GM21515 (cell line): ENCODE measurements around the gene POLR2I.
"Not testable (repeated sequence)": the region's sequence is repeated elsewhere in the genome, so short reads cannot be mapped to it uniquely, and the experiment has no call there.

ENCODE experiments used
- ATAC-seq: cut with Tn5 transposase; IDR thresholded peaks from one replicate; pipeline ENCODE4 v1.9.1; 2021; ENCODE audit not compliant: unreplicated experiment

POLR2I gene

DNA sequence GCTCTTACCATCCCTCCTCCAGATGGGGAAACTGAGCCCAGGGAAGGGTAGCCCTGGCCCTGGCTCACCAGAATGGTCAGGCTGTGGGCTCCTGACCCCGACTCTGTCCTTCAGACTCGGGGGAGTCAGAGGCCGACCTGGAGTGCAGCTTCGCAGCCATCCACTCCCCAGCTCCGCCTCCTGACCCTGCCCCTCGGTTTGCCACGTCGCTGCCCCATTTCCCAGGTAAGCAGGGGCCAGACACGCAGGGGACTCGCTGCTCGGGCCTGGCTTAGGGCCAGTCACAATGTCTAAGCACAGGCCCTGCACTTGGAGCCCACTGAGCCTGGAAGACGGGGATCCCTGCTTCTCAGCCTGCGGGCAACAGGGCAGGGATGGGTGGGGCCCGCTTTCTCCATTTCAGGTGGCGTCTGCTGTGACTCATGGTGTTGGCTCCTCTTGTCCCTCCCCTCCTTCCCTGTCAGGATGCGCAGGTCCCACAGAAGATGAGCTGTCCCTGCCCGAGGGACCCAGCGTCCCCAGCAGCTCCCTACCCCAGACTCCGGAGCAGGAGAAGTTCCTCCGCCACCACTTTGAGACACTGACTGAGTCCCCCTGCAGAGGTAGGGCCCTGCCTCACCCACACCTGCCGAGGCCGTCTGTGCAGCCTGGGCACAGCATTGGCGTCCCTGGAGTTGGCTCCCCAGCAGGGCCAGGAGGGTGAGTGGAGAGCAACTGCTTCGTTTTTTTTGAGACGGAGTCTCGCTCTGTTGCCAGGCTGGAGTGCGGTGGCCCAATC is 12.9 kb downstream of the POLR2I start:
- ATAC-seq, result no peak

- ATAC-seq, result no peak
Observed at GRCh38 chr19:36100476-36100875, 14.2 kb downstream of the POLR2I start.

DNA sequence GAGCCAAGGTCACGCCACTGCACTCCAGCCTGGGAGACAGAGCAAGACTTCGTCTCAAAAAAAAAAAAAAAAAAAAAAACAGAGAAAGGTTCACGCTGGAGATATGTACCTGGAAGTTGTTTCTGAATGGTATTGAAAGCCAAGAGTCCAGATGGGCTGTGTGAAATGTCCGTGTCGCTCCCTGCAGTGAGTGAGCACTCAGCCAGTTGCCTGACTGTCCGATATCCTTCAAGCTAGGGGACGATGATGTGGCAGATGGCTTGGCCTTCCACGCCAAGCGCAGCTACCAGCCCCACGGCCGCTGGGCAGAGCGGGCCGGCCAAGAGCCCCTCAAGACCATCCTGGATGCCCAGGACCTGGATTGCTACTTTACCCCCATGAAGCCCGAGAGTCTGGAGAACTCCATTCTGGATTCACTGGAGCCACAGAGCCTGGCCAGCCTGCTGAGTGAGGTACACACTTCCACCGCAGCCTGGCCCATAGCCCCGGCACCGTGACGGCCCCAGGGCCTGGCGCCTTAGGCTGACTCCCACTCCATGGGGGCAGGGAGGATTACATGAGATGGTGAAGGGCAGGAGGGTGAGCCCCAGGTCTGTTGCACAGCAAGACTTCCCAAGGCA is 15.4 kb downstream of the POLR2I start:
- ATAC-seq, result no peak

GRCh38 chr19:36097036-36097435 is 17.6 kb downstream of the POLR2I start:
- no peak for ATAC-seq

DNA sequence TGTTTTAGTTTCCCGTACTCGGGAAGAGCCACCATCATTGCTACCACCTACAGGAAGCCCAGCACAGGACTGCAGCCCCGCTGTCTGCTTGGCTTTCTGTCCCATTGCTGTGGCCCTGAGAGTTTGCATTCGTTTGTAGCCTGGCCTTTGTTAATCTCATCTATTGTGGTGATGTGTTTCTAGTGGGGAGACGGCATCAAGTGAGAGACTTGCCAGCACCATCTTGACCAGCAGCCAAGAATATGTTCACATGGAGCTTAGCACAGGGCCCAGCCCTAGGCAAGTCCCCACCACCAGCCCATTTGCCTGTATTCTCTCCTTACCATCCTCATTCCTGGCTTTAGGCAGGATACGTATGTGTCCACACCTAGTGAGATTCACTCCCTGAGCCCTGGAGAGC is 21.0 kb downstream of the POLR2I start:
- no peak for ATAC-seq

DNA sequence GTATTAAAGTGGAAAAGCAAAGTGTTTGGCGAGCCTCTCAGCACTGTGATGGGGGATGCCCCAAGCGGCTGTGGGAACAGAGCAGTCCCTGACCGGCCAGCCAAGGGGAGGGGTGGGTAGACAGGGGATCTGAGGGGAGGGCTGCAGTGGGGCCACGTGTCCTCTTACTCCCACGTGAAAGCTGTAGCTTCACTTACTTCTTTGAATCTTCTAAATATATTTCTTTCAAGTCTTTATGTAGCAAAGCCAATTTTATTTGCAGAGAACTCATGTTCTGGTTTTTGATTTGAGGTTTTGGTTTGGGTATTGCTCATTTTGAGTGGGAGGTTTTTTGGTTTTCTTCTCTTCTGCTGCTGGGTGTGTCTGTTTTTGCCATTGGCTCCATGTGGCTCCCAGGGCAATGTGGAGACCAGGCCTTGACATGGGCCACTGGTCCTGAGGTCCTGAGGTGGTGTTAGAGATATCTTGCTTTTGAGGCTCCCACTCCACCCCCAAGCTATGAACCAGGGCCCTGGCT is 21.5 kb downstream of the POLR2I start:
- ATAC-seq, result no peak

DNA sequence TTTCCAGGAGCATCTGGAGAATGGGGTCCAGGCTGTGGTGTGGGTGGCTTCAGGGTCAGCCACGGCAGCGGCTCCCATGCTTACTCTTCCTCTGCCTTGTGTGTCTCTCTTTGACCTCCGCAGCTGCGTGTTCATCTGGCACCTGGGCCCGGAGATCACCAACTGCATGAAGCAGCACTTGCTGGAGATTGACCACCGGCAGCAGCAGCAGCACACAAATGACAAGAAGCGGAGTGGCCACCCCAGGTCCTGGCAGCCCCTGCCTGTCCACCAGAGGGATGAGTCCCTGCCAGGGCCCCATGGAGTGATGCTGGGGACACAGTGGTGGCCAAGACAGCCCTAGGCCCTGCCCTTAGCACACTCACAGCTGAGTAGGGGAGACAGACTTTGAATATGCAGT is 22.1 kb downstream of the POLR2I start:
- no peak for ATAC-seq

- ATAC-seq, result no peak
Observed at GRCh38 chr19:36090910-36091695, 23.6 kb downstream of the POLR2I start.

GRCh38 chr19:36089847-36090246 is 24.8 kb downstream of the POLR2I start:
- no peak for ATAC-seq

DNA sequence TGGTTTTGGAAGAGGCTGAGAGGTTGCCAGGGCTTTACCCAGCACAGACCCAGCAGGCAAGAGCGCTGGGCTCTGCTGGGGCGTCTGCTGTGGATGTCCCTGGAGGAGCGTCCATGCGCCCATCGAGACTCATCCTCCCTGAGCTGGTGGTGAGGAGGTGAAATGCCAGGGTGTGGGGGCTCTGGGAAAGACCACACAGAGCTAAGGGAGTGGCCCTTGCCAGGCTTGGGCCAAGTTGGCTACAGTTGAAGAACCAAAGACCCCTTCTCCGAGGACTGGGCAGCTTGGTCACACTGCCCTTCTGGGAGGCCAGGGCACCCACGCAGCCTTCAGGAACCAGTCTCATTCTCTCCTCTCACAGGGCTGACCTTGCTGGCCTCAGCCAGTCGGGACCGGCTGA is 28.3 kb downstream of the POLR2I start:
- ATAC-seq, result no peak

GRCh38 chr19:36084231-36085009 is 30.3 kb downstream of the POLR2I start:
- ATAC-seq, result no peak

- no peak for ATAC-seq
Observed at GRCh38 chr19:36082916-36083315, 31.8 kb downstream of the POLR2I start.

GRCh38 chr19:36081894-36082293 is 32.8 kb downstream of the POLR2I start:
- no peak for ATAC-seq

GRCh38 chr19:36081385-36081784 is 33.3 kb downstream of the POLR2I start:
- no peak for ATAC-seq

DNA sequence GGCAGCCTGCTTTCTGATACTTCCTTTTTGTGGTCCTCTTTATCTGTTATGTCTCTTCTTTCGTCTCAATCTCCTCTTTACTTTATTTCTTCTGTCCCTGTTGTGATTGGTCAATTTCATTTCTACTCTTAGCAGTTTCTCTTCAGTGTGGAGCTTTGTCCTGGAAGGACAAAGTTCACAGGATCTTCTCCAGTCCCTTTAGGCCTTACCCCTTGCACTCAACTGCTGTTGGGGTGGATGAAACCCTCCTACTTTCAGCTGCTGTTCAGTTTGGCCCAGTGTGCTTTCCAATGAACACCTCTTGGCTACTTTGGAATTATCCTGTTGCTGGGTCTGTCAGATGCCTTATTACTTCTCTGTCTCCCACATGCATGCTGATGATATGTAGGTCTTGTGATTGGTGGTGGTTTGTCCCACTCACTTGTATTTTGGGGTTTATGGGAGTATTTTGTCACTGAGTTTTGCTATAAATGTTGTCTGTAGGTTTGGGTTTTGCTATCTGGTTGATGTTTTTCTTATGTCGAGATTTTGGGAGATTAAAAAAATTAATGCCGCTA is 35.2 kb downstream of the POLR2I start:
- ATAC-seq, result no peak

DNA sequence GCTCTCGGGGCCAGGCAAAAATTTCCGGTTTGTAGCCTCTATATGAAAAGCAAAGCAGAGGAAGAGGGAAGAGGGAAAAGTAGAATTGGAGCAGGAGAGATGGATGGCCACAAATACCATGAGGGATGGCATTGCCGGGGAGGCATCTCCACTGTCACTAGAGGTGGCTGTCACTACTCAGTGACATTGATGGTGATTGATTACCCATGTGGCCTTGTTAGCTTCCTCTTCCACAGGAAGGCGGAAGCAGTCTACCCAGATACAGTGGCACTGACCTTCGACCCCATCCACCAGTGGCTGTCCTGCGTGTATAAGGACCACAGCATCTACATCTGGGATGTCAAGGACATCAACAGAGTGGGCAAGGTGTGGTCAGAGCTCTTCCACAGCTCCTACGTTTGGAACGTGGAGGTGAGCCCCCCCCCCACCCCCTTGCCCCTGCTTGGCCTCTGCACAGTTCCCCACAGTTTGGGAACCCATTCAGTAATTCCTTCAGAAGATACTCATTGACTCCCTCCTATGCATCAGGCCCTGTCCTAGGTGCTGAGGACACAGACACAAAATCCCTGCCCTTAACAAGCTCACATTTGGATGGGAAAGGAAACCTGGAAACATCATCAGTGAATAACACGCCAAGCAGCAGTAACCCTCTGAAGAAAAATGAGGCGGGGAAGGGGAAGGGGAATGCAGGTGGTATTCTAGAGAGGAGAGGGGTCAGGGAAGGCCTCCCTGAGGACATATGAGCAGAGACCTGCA is 41.4 kb downstream of the POLR2I start:
- no peak for ATAC-seq

- no peak for ATAC-seq
Observed at GRCh38 chr19:36072081-36072480, 42.6 kb downstream of the POLR2I start.

DNA sequence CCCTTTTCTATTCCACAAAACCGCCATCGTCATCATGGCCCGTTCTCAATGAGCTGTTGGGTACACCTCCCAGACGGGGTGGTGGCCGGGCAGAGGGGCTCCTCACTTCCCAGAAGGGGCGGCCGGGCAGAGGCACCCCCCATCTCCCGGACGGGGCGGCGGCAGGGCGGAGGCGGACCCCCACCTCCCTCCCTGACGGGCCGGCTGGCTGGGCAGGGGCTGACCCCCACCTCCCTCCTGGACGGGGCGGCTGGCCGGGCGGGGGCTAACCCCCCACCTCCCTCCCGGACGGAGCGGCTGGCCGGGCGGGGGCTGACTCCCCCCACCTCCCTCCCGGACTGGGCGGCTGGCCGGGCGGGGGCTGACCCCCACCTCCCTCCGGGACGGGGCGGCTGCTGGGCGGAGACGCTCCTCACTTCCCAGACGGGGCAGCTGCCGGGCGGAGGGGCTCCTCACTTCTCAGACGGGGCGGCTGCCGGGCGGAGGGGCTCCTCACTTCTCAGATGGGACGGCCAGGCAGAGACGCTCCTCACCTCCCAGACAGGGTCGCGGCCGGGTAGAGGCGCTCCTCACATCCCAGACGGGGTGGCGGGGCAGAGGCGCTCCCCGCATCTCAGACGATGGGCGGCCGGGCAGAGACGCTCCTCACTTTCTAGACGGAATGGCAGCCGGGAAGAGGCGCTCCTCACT is 45.7 kb downstream of the POLR2I start:
- ATAC-seq, result not testable (repeated sequence)

DNA sequence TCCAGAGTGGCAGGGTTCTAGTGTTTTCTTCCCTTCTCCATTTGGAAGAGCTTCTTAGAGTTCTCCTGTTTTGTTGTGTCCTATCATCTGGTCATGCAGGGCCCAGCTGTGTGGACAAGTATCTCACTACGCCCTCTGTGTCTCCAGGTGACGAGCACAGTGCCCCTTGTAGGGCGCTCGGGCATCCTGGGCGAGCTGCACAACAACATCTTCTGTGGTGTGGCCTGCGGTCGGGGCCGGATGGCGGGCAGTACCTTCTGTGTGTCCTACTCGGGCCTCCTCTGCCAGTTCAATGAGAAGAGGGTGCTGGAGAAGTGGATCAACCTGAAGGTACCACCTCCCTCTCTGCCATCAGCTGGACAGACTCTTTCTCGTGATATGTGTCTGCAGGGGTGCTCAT is 47.0 kb downstream of the POLR2I start:
- no peak for ATAC-seq
